Esophagus muscularis mucosa (tissue), 3 donors: Measurements from ENCODE around the gene SFT2D1.
"Not testable (repeated sequence)": the region's sequence is repeated elsewhere in the genome, so short reads cannot be mapped to it uniquely, and the experiment has no call there.

ENCODE experiments used
- EP300 ChIP-seq: sonication (generic); formaldehyde crosslinking; IDR thresholded peaks from one replicate; pipeline ENCODE4 v1.6.1; 2017; ENCODE audit warnings: antibody characterized with exemption
- TF ChIP-seq, protein P1 (sequence below), 3 experiments: fragments of 200-600 bp in 2 of 3; fragments of 450-650 bp in 1 of 3; sonication (generic) in 2 of 3; IDR thresholded peaks; one replicate each; pipeline ENCODE4 v1.5.1; 2017 to 2019; ENCODE audit warnings: antibody characterized with exemption in 3 of 3, mild to moderate bottlenecking in 2 of 3, moderate library complexity in 1 of 3

DNA sequence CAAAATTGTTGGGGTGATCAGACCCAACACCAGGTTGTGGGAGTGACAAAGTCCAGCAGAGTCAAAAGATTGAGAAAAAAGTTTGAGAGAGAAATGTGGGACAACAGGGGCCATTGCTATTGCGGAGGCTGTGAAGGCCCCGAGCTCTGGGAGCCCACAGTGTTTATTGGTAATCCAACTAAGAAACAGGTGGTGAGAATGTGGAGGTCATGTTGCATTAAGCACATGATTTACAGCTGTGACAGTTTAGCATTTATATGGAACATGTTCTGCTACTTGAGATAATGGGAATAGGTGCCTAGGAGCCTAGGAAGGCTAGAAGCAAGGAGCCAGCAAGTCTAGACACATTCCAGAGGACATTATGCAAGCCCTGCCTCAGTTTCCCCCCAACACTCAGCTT, 2.6 kb upstream of the SFT2D1 start:
- TF ChIP-seq, protein P1, sequence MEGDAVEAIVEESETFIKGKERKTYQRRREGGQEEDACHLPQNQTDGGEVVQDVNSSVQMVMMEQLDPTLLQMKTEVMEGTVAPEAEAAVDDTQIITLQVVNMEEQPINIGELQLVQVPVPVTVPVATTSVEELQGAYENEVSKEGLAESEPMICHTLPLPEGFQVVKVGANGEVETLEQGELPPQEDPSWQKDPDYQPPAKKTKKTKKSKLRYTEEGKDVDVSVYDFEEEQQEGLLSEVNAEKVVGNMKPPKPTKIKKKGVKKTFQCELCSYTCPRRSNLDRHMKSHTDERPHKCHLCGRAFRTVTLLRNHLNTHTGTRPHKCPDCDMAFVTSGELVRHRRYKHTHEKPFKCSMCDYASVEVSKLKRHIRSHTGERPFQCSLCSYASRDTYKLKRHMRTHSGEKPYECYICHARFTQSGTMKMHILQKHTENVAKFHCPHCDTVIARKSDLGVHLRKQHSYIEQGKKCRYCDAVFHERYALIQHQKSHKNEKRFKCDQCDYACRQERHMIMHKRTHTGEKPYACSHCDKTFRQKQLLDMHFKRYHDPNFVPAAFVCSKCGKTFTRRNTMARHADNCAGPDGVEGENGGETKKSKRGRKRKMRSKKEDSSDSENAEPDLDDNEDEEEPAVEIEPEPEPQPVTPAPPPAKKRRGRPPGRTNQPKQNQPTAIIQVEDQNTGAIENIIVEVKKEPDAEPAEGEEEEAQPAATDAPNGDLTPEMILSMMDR (IDR thresholded peaks at IDR 0.05) = not testable (repeated sequence)
- not testable (repeated sequence) for TF ChIP-seq EP300
